NCI-H1417 treated with DMSO at 0.1 percent for 48 hours (cell line): ENCODE results near the gene VSIG8.

Experiments used
- DNase-seq: peaks from one replicate; lab custom pipeline; 2025; lab: John Stamatoyannopoulos, UW

Gene VSIG8

GRCh38 chr1:159829273-159829634 lies 33.2 kb downstream of the VSIG8 start:
- DNase-seq: no peak

GRCh38 chr1:159828581-159829272 lies 33.7 kb downstream of the VSIG8 start:
- no peak for DNase-seq

- no peak for DNase-seq
Observed at GRCh38 chr1:159828176-159828575, 34.3 kb downstream of the VSIG8 start.

GRCh38 chr1:159827549-159827948 lies 34.9 kb downstream of the VSIG8 start:
- DNase-seq: no peak

- DNase-seq: no peak
Observed at GRCh38 chr1:159827102-159827490, 35.4 kb downstream of the VSIG8 start.

GRCh38 chr1:159826441-159827101 lies 35.9 kb downstream of the VSIG8 start, which contains the start of gene SLAMF8:
Gene SLAMF8, plus strand, starts transcription at chr1:159826873. Its CDS starts 26 bp downstream, at chr1:159826899.
- DNase-seq: no peak

- no peak for DNase-seq
Observed at GRCh38 chr1:159825564-159825963, 36.9 kb downstream of the VSIG8 start.

- peak; percentile 86 for DNase-seq
Observed at GRCh38 chr1:159823406-159823805, 39.1 kb downstream of the VSIG8 start.

- no peak for DNase-seq
Observed at GRCh38 chr1:159821171-159821867, 41.1 kb downstream of the VSIG8 start.

- peak; percentile 70 for DNase-seq
Observed at GRCh38 chr1:159817276-159818041, 45.0 kb downstream of the VSIG8 start.

GRCh38 chr1:159815926-159816325 lies 46.5 kb downstream of the VSIG8 start:
- DNase-seq: no peak

GRCh38 chr1:159804924-159805323 lies 57.5 kb downstream of the VSIG8 start:
- no peak for DNase-seq
